DOHH2 (cell line): ENCODE results near the gene SCGB1C2.

Experiments
- H3F3A ChIP-seq: fragments of 200-600 bp; sonication (generic), shearing (Covaris generic); 2 replicates; pipeline ENCODE4 v1.6.0; 2016; ENCODE audit warnings: antibody characterized with exemption, mild to moderate bottlenecking; ENCODE audit not compliant: control insufficient read depth, insufficient read depth
- H3K27ac ChIP-seq: fragments of 200-600 bp; sonication (generic); 2 replicates; pipeline ENCODE4 v1.5.1; 2014; ENCODE audit warnings: low read depth, mild to moderate bottlenecking, low read length, moderate library complexity
- H3K27me3 ChIP-seq: fragments of 200-600 bp; sonication (generic); 2 replicates; pipeline ENCODE4 v1.6.1; 2014; ENCODE audit warnings: mild to moderate bottlenecking, low read length, mixed read lengths; ENCODE audit not compliant: control insufficient read depth
- H3K36me3 ChIP-seq: fragments of 200-600 bp; sonication (generic); 2 replicates; pipeline ENCODE4 v1.6.1; 2014; ENCODE audit warnings: mild to moderate bottlenecking, low read length, moderate library complexity, mixed read lengths; ENCODE audit not compliant: control insufficient read depth
- H3K4me1 ChIP-seq: fragments of 200-600 bp; sonication (generic); 2 replicates; pipeline ENCODE4 v1.6.1; 2014; ENCODE audit warnings: mild to moderate bottlenecking, low read length, mixed read lengths; ENCODE audit not compliant: control insufficient read depth
- H3K4me2 ChIP-seq: fragments of 200-600 bp; sonication (generic); 2 replicates; pipeline ENCODE4 v1.6.0; 2014; ENCODE audit warnings: mild to moderate bottlenecking, low read length, moderate library complexity
- H3K4me3 ChIP-seq: fragments of 200-600 bp; sonication (generic); 2 replicates; pipeline ENCODE4 v1.5.1; 2014; ENCODE audit warnings: mild to moderate bottlenecking, low read length, mixed read lengths
- H3K79me2 ChIP-seq: fragments of 200-600 bp; sonication (generic); 2 replicates; pipeline ENCODE4 v1.6.1; 2014; ENCODE audit warnings: mild to moderate bottlenecking, low read length, mixed read lengths; ENCODE audit not compliant: control insufficient read depth
- H3K9me2 ChIP-seq: fragments of 200-600 bp; sonication (generic); replicated peaks from 2 replicates; pipeline ENCODE4 v1.6.1; 2014; ENCODE audit warnings: mild to moderate bottlenecking, low read length, mixed read lengths; ENCODE audit not compliant: control insufficient read depth
- H3K9me3 ChIP-seq: fragments of 200-600 bp; sonication (generic); 2 replicates; pipeline ENCODE4 v1.6.1; 2014; ENCODE audit warnings: antibody characterized with exemption, low read length, mixed read lengths; ENCODE audit not compliant: control insufficient read depth, insufficient read depth
- H4K20me1 ChIP-seq: fragments of 200-600 bp; sonication (generic); 2 replicates; pipeline ENCODE4 v1.6.0; 2014; ENCODE audit warnings: low read depth, mild to moderate bottlenecking, antibody characterized with exemption, low read length, moderate library complexity; ENCODE audit not compliant: control insufficient read depth, insufficient read depth
- EZH2phosphoT487 ChIP-seq: fragments of 200-600 bp; sonication (generic); IDR thresholded peaks from 2 replicates; pipeline ENCODE4 v1.6.1; 2017; ENCODE audit warnings: borderline replicate concordance, mild to moderate bottlenecking, antibody characterized with exemption, low read length, moderate library complexity, mixed read lengths
- TF ChIP-seq, protein P1 (sequence below): fragments of 200-600 bp; sonication (generic); IDR thresholded peaks from one replicate; pipeline ENCODE4 v1.5.1; 2014; ENCODE audit warnings: antibody characterized with exemption, mild to moderate bottlenecking, low read depth, low read length; ENCODE audit not compliant: poor library complexity, severe bottlenecking

The SCGB1C2 gene

DNA sequence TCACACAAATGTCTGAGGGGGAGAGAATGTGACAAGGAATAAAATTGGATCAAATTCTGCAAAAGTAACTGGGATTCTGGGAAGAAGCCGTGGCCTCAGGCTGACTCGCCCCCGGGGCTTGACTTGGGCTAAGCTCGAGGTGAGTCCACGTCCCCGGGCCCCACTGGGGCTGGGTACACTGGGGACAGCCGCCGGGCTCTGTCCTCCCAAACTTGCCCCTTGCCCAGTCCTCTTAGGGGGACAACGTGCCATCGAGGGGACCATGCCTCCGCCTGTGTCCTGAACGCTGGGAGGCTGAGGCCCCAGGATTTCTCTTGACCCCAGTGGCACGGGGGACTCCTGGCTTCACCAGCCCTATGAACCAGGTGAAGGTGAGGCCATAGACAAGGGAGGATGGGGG is 23.0 kb downstream of the SCGB1C2 start:
- Histone ChIP-seq H3K79me2 (no peaks in the 10 kb centered on the region), H3K9me3 (no peaks in the 10 kb centered on the region), H3K9me2 (no peaks in the 10 kb centered on the region), H3K4me2 (no peak overlapping the region), H3K36me3 (no peaks in the 10 kb centered on the region), H3K4me3 (no peak overlapping the region), H3K27ac (no peak overlapping the region), H3F3A (no peaks in the 10 kb centered on the region), H3K4me1 (no peaks in the 10 kb centered on the region), H3K27me3 (no peaks in the 10 kb centered on the region), H4K20me1 (no peaks in the 10 kb centered on the region)
- TF ChIP-seq, protein P1, sequence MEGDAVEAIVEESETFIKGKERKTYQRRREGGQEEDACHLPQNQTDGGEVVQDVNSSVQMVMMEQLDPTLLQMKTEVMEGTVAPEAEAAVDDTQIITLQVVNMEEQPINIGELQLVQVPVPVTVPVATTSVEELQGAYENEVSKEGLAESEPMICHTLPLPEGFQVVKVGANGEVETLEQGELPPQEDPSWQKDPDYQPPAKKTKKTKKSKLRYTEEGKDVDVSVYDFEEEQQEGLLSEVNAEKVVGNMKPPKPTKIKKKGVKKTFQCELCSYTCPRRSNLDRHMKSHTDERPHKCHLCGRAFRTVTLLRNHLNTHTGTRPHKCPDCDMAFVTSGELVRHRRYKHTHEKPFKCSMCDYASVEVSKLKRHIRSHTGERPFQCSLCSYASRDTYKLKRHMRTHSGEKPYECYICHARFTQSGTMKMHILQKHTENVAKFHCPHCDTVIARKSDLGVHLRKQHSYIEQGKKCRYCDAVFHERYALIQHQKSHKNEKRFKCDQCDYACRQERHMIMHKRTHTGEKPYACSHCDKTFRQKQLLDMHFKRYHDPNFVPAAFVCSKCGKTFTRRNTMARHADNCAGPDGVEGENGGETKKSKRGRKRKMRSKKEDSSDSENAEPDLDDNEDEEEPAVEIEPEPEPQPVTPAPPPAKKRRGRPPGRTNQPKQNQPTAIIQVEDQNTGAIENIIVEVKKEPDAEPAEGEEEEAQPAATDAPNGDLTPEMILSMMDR = no peak
- TF ChIP-seq EZH2phosphoT487 = no peak

DNA sequence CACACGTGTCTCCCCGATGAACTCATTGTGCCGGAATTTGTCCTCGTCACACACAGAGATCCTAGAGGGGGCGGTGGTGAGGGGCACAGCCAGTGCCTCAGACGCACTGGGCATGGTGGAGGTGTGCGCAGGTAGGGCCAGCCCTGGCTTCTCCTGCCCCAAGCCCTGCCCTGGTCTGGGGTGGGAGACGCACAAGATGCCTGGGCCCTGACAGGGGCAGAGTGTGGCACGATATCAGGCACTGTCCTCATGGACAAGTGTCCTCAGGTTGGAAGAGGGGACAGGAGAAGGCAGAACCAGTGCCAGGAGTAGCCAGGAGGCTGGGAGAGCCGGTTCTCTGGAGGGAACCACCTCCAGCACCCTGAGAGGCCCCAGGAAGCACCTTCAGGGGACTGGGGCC is 24.1 kb downstream of the SCGB1C2 start:
- no peaks in the 10 kb centered on the region for H4K20me1 ChIP-seq
- H3K79me2 ChIP-seq = no peaks in the 10 kb centered on the region
- no peak overlapping the region for H3K27ac ChIP-seq
- H3K9me3 ChIP-seq = no peaks in the 10 kb centered on the region
- no peaks in the 10 kb centered on the region for H3K4me1 ChIP-seq
- H3K9me2 ChIP-seq = no peaks in the 10 kb centered on the region
- H3K36me3 ChIP-seq = no peaks in the 10 kb centered on the region
- no peaks in the 10 kb centered on the region for H3K27me3 ChIP-seq
- TF ChIP-seq, protein P1 = no peak
- no peak for TF ChIP-seq EZH2phosphoT487
- no peaks in the 10 kb centered on the region for H3F3A ChIP-seq
- no peak overlapping the region for H3K4me2 ChIP-seq
- no peak overlapping the region for H3K4me3 ChIP-seq

DNA sequence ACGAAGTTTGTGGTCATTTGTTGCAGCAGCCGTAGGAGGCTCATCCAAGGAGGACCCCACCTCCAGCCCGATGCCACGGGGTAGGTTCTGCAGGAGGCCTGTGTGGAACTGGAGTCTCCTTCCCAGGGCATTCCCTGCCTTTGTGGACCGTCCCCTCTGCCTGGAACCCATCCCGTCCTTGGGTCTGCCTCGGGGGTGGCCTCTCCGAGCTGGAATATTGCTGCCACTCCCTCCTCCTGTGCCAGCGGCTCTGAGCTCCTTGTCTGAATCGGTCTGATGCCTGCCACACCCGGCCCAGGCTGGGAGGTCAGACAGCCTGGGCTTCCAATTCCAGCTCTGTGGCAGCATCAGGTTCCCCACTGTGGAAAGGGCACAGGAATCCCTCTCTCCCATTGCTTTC is 25.3 kb downstream of the SCGB1C2 start:
- no peaks in the 10 kb centered on the region for H3F3A ChIP-seq
- no peaks in the 10 kb centered on the region for H3K9me2 ChIP-seq
- no peaks in the 10 kb centered on the region for H3K27me3 ChIP-seq
- no peak overlapping the region for H3K4me3 ChIP-seq
- H3K36me3 ChIP-seq = no peaks in the 10 kb centered on the region
- H3K27ac ChIP-seq = no peak overlapping the region
- H3K9me3 ChIP-seq = no peaks in the 10 kb centered on the region
- no peaks in the 10 kb centered on the region for H3K4me1 ChIP-seq
- no peaks in the 10 kb centered on the region for H3K79me2 ChIP-seq
- TF ChIP-seq, protein P1 = no peak
- TF ChIP-seq EZH2phosphoT487 = no peak
- no peaks in the 10 kb centered on the region for H4K20me1 ChIP-seq
- H3K4me2 ChIP-seq = no peak overlapping the region
